ENCODE measurements around the gene DDX10.

DNA sequence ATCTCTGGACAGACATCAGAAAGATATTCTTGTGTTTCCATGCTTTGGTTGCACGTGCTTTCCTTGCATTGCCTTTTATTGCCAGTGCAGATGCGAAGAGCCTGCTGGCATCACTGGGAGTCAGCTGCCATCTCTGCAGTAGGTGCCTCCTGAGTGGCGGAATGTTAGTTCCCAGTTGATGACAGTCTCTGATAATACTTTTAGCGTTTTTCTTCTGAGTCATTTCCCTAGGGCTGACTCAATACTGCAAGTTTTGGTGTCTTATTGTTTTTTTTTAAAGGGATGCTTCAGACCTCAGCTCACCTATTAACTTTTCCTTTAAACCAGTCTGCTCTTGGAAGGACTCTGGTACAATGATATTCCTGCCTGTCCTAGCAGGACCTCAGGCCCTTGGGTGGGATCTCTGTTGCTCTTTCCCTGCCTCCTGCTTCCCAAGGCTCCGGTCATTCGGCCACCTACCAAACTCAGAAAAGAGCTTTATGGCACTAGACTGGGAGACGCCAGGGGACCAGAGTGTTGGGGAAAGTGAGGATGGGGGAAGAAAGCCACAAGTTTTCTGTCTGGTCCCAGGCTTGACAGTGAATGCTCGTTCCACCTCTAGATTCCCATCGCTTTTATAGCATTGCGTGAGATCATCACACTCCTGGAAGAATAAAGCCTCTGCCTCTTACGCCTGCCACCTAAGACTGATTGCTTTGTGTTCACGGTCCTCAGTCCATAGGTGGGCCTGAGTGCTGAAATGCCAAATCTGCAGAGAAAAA, 308.7 kb downstream of the DDX10 start:
- TF ChIP-seq CTCF (IDR thresholded peaks at IDR 0.05) (no peak), POLR2A (IDR thresholded peaks at IDR 0.05) (no peak)

Data from uterus (tissue), 2 donors.